Stomach (tissue), 4 donors: Measurements from ENCODE around the gene HIP1.

Source experiments
- CTCF ChIP-seq, 7 experiments: fragments of 450-650 bp in 4 of 7; fragments of 200-600 bp in 3 of 7; sonication (generic) in 3 of 7; IDR thresholded peaks; one replicate each; pipeline ENCODE4 v1.5.1; 2016 to 2019; ENCODE audit warnings: antibody characterized with exemption in 7 of 7, control low read depth in 2 of 7, mild to moderate bottlenecking in 1 of 7
- POLR2A ChIP-seq, 4 donors: fragments of 450-650 bp; IDR thresholded peaks; one replicate each; pipeline ENCODE4 v1.6.1; 2016; ENCODE audit warnings: antibody characterized with exemption in 4 of 4, control low read depth in 2 of 4, mild to moderate bottlenecking in 1 of 4, moderate library complexity in 1 of 4

GRCh38 chr7:75601539-75601938, 137.2 kb downstream of the HIP1 start:
- TF ChIP-seq CTCF (IDR thresholded peaks at IDR 0.05) (no peak), POLR2A (IDR thresholded peaks at IDR 0.05) (no peak)
